ENCODE results near the gene C5orf15.
A peak's percentile ranks its signal among the peaks of the same experiment; 100 is the strongest.

Gene C5orf15

GRCh38 chr5:133935667-133935940 is 32.8 kb downstream of the C5orf15 start:
- DNase-seq, result no peak

DNA sequence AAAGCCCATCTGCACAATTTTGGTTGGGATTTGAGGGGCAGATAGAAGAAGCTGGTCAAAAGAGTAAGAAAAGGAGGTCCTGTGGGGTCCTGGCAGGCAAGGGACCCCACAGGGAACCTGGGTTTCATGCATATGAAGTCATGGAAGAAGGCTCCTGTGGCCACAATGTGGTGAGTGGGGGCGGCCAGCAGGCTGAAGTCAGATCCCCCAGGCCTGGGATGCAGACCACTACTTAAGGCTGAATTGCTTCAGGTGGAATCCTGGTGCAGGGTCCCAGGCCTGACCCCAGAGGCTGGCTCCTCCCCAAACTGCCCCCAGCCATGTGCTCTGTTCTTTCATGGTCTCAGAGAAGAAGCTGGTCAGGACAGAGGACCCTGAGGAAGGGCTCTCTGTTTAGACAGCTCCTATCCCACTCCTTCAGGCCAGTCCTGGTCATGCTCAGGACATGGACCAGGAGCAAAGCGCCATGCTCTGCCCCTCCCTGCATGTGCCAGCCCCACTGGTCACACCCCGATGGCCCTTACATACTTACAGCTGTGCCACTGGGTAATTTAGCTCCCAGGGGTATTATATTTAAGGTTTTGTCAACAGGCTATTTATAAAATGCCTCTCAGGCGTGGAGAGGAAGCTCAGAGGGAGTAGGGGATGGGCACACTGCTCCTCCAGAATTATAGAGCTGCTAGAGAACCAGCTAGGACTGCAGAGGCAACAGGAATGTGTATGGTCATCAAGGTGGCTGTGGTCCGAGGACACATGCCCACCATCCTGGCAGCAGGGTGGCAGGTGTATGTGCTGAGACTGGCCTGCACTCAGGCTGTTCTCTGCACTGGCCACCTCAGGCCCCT is 33.4 kb downstream of the C5orf15 start:
- no peak for DNase-seq

DNA sequence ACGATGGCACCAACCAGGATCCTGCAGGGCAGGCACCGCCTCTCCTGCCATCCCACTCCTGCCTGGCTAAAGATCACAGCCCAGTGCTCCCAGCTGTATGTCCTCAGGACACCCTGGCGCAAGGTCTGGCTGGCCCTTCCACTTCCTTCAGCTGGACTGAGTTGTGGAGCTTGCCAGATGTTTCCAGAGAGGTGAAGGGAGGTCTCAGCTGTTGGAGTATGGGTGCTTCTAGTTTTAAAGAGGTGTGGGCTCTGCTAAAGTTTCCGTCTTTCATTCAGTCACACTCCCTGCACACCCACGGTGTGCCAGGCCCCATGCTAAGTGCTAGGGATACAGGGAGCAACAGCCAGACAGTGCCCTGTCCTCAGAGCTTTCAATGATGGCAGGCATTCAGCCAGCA is 34.1 kb downstream of the C5orf15 start:
- DNase-seq, result no peak

DNA sequence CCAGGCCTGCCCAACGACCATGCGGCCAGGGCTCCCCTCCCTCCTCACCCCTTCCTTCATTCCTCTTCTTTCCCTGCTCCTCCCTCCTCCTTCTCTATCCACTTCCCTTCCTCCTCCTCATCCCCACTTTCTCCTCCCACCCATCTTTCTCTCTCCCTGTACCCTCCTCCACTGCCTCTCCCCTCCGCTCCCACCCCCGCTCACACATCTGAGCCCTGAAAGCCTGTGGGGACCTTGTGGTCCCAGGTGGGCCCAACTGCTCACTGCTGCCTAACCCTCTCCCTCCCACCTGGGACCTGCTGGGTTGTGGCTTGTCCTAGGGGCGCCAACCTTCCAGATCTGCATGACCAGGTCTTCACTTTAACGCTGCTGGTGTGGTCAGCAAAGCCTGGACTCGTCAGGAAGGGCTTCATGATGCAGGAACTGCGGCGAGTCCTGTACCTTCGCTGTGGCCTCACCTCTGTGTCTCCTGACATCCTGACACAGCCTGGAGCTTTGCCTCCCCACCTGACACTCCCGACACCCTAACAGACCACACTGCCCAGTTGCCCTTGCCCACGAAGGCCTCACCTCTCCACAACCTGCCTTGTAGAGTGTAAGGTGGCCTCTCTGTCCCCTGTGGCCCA is 34.6 kb downstream of the C5orf15 start:
- no peak for DNase-seq

DNA sequence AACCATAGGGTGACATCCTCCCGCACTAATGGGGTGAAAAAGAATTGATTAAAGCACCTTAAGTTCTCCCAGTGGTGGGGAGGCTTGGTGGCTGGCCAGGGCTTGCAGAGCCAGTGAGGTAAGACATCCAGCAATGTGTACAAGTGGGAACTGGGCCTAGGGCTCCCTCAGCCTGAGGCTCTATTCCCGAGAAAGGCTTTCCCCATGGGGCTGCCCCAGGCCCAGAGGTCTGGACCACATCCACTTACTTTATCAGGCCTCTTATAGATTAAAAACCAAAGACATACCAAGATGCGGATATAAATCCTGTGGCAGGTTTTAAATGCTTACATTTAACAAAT is 35.3 kb downstream of the C5orf15 start:
- DNase-seq, result no peak

DNA sequence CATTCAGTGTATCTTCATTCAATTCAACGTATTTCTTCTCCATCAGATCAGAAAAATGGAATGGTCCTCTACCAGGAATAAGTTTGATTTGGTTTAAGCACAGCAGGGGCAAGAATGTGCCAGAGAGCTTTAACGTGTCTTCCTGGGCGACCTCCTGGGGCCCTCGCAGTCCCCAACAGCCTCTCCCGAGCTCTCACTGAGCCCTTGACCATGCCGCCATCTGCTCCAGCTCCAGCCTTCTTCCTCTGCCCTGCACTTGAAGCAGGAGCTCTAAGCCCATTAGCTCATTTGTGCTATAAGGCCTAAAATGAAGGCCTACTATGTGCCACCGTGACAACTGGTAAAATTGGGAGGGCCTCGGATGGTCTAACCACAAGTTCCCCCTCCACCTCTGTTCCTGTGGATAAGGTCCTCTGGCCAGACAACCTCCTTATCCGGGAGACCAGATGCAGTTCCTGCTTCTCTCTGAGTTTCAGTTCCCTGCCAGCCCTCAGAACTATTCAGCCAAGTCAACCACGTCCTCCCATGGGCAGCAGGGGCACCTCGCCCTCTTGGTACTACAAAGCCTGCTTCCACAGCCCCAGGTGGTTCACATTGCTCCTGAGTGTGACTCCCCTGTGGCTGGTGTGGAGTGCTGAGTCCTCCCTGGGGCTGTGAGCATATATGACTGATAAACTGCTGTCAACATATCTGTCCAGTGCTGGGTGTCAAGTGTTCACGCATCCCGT is 35.8 kb downstream of the C5orf15 start:
- no peak for DNase-seq

- DNase-seq, result no peak
These were observed 36.9 kb downstream of the C5orf15 start for GRCh38 chr5:133931546-133931945.

DNA sequence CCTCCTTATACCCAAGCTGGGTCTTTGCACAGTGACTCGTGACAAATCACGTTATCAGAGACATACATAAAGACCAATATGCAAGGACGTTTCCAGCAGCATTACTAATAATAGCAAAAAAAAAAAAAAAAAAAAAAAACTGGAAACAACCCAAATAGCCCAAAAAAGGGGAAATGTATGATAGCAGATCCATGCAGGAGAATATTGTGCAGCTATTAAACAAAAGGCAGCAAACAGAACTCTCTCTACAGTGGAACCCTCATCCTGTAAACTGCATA is 37.7 kb downstream of the C5orf15 start:
- no peak for DNase-seq

GRCh38 chr5:133930061-133930812 is 38.2 kb downstream of the C5orf15 start:
- peak; percentile 42 for DNase-seq

- DNase-seq, result no peak
These were observed 39.6 kb downstream of the C5orf15 start for GRCh38 chr5:133928587-133929393.

DNA sequence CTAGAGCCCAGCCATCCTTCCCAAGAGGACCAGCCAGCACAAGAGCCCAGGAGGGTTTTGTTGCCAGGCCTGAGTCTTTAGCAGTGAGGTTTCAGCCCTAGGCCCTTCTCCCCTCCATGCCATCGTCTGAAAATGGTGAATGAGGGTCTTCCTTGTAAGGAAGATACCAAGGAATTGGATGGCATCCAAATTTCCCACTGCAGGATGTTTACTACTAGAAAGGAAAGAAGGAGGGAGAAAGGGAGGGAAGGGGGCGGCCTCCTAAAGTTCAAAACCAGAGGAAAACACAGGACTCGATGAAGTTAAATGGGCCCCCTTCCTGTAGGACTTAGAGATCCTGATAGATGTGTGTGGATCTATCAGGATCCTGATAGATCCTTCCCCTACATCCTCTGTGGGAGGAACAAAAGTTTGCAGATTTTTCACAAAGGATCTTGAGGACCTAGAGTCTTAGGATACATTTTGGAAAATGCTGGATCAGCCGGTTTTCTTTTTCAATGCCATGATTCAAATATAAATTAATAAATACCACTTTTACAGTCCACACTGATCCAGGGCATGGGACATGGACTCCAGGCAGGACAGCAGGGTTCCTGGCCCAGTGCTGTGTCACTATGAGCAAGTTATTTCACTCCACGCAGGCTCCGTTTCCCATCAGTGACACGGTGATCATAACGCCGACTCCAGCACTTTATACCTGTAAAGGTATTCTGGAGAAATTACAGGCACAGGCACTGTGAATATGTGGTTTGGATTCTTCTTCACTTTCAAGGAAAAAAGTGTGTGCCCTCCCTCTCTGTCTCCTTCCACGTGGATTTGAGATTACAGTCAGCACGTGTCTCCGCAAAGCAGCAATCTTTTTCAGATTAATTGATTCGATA is 40.9 kb downstream of the C5orf15 start:
- DNase-seq, result no peak

- peak; percentile 13 for DNase-seq
These were observed 41.7 kb downstream of the C5orf15 start for GRCh38 chr5:133926489-133927299.

DNA sequence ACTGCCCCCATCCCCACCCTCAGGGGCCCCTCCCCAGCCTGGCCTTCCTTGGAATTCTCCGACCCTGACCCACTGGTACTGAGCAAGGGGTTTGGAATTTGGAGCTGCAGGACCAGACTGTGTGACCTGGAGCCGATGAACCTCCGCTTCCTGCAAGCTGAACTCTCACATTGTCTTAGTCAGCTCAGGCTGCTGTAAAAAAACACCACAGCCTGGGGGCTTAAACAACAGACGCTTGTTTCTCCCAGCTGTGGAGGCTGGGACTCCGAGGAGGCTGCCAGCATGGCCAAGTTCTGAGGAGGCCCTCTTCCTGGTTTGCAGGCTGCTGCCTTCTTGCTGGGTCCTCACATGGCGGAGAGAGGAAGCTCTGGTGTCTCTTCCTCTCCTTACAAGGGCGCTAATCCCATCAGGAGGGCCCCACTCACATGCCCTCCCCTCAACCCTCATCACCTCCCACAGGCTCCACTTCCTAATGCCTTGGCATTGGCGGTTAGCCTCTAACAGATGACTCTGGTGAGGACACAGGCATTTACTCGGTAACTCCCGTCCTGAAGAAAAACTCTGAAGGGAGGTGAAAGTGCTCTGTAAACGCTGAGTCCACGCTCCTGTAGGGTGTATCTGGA is 42.4 kb downstream of the C5orf15 start:
- no peak for DNase-seq

DNA sequence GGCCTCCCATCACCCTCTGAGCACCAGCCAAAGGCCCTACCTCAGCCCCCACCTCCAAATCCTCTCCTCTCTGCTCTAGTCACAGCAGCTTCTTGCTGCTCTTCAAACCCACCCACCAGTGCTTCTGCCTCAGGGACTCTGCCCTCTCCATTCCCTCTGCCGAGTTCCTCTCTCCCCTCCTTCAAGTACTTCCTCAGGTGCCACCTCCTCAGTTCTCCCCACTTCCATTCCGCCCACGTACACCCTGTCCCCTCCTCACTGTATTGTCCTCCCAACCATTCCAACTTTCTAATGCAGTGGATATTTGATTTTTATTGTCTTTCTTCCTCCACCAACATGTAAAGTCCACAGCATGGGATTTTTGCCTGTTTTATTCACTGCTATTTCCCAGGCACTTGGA is 43.2 kb downstream of the C5orf15 start:
- no peak for DNase-seq

DNA sequence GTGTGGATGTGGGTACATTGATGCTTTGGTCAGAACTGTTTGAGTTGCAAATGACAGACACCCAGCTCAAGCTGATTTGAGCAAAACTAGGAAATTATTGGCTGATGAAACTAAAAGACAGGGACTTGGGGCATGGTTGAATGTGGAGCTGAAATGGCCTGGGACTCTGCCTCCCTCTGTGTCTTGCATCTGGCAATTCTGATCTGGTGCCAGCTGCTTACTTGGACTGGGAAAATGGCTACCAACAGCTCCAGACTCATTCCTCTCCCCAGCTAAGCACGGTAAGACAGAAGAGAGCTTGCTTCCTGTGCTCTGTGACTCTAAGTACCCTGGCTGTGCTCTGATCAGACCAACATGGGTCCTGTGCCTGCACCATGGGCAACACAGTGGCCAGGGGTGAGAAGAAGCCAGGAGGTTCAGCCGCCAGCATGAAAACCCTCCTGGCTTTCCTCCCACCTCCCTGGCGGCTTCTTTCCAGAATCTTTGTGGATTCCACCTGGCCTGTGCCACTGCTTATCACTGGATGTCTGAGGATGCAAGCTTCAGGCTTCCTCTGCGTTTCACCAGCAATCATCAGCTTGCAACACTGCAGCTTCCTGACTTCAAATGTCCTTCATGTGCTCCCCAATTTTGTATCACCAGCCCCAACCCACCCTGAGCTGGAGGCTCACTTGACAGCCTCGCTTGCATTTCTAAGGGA is 44.1 kb downstream of the C5orf15 start:
- DNase-seq, result no peak

DNA sequence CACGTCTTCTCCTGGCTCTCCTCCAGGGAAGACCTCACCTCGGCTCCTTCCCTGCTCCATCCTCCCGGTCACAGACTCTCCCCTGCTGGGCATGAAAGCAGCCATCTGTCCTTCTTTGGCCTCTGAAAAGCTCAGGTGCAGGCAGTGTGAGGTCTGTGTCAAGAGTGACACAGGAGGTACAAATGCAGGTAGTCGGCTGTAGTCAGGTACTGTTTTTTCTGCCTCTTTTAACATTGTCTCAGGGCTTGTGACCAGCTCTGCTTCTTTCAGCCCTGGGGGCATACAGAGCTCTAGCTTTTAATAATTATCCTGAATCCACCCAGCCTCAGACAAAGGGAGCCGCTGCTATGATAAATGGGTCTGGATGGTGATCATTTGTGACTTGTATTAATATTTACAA is 46.4 kb downstream of the C5orf15 start:
- DNase-seq, result no peak

DNA sequence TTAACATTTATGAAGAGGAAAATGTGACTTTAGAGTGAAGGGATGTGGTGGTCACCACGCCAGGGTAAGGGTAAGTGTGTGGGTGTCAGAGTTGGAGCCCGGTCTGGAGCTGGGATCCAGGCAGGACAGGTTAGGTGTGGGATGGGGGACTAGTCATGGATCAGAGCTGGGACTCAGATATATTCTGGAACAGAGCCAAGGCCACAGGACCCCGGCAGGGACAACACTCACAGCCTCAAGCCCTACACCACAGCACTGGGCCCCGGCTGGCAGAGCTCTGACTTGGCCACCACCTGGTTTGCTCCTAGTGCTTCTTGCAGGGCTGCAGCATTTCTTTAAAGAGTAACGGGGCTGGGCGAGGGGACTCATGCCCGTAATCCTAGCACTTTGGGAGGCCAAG is 47.4 kb downstream of the C5orf15 start:
- no peak for DNase-seq

DNA sequence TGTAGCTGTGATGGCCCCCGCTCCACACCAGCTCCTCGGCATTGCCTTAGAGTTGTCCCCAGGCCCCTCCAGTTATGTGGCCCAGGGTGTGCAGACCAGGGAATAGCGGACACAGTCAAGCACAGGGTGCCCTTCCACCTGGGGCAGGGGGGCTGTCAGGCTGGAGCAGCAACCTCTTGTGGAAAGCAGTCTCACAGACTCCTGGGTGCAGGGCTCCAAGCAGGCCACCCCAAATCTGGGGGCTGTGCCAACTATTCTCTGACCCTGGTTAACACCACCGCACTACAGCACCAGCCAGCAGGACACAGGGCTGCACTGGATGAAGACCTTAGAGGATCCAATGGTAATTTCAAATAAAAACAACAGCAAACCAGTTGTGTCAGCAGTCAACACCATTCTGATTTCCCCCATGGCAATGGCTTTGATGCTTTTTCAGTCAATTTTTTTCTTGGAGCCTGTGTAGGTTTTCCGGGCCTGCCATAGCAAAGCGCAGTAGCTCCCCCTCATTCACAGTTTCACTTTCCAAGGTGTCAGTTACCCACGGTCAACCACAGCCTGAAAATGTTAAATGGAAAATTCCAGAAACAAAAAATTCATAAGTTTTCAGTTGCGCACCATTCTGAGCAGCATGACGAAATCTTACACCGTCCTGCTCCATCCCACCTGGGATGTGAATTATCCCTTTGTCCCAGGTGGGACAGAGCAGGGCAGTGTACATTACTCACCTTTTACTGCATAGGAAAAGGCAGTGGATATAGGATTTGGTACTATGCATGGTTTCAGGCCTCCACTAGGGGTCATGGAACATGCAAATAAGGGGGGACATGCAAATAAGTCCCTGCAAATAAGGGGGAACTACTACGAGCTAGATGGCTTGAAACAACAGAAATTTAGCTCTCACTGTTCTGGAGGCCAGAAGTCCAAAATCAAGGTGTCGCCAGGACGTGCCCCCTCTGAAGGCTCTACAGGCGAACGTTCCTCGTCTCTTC is 49.0 kb downstream of the C5orf15 start:
- no peak for DNase-seq

DNA sequence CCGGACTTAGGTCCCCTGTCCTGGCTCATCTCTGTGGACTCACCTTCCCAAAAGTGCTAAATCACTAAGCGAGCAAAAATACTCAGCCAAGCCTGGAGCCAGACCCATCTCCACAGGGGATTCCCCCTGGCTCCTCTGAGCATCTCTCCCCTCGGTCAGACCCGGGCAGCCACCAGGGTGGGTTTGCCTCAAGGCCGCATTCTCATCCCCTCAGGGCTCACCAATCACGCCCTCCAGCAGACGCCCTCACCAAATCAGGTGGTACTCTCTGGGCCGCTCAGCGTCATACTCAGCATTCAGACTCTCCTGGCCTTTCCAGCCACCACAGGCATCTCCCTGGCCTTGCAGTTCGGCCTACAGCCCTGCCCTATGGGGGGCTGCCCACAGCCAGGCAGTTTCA is 49.7 kb downstream of the C5orf15 start:
- no peak for DNase-seq

All from kidney glomerular epithelial cell (primary cell).